22Rv1 (cell line): Measurements from ENCODE around the gene GRN.

Source experiments
- H3K27ac ChIP-seq: fragments of 450-650 bp; 2 replicates; pipeline ENCODE4 v1.5.1; 2017
- CTCF ChIP-seq: fragments of 450-650 bp; IDR thresholded peaks from 2 replicates; pipeline ENCODE4 v1.5.1; 2017; ENCODE audit warnings: mild to moderate bottlenecking
- ZFX ChIP-seq: fragments of 450-650 bp; IDR thresholded peaks from 2 replicates; pipeline ENCODE4 v1.6.1; 2017; ENCODE audit warnings: antibody characterized with exemption, borderline replicate concordance

The GRN gene

GRCh38 chr17:44383861-44384260, 38.8 kb downstream of the GRN start:
- TF ChIP-seq CTCF = no peak
- TF ChIP-seq ZFX = no peak
- no peak overlapping the region for H3K27ac ChIP-seq

GRCh38 chr17:44384281-44384822, 39.2 kb downstream of the GRN start:
- no peak overlapping the region for H3K27ac ChIP-seq
- TF ChIP-seq ZFX (no peak), CTCF (no peak)

- no peak overlapping the region for H3K27ac ChIP-seq
- no peak for TF ChIP-seq CTCF
- TF ChIP-seq ZFX = no peak
Measured at GRCh38 chr17:44384823-44385286, 39.8 kb downstream of the GRN start.

GRCh38 chr17:44385287-44386181, 40.4 kb downstream of the GRN start:
- TF ChIP-seq ZFX = no peak
- TF ChIP-seq CTCF = peak; percentile 32
- no peak overlapping the region for H3K27ac ChIP-seq

GRCh38 chr17:44386182-44386525, 41.1 kb downstream of the GRN start:
- H3K27ac ChIP-seq = no peak overlapping the region
- TF ChIP-seq CTCF (no peak), ZFX (no peak)

GRCh38 chr17:44387804-44388203, 42.7 kb downstream of the GRN start:
- H3K27ac ChIP-seq = no peak overlapping the region
- TF ChIP-seq ZFX (no peak), CTCF (no peak)

- no peak within 1 kb of the TSS for H3K27ac ChIP-seq
- TF ChIP-seq ZFX (no peak), CTCF (no peak)
Measured at GRCh38 chr17:44389281-44389680, 44.2 kb downstream of the GRN start, which contains the start of gene ITGA2B. TSS of gene ITGA2B (minus strand) at chr17:44389649. CDS start at chr17:44389473, 176 bp downstream.
